GM19324 (cell line): ENCODE data around the gene PADI1.

ENCODE experiments used
- ATAC-seq: cut with Tn5 transposase; IDR thresholded peaks from one replicate; pipeline ENCODE4 v1.9.1; 2021; ENCODE audit warnings: mild to moderate bottlenecking, moderate library complexity; ENCODE audit not compliant: unreplicated experiment, low FRiP score

PADI1 gene

GRCh38 chr1:17265162-17265561, 60.2 kb downstream of the PADI1 start:
- ATAC-seq: no peak

GRCh38 chr1:17265950-17266349, 61.0 kb downstream of the PADI1 start:
- no peak for ATAC-seq

- ATAC-seq: no peak
These were observed 66.2 kb downstream of the PADI1 start for GRCh38 chr1:17270891-17271765.

- no peak for ATAC-seq
These were observed 67.1 kb downstream of the PADI1 start for GRCh38 chr1:17272066-17272465.

- ATAC-seq: no peak
These were observed 67.7 kb downstream of the PADI1 start for GRCh38 chr1:17272646-17273045.

- ATAC-seq: no peak
These were observed 68.2 kb downstream of the PADI1 start for GRCh38 chr1:17273096-17273495.

- ATAC-seq: no peak
These were observed 69.5 kb downstream of the PADI1 start for GRCh38 chr1:17274186-17275170.

GRCh38 chr1:17276568-17276967, 71.6 kb downstream of the PADI1 start:
- ATAC-seq: no peak

GRCh38 chr1:17277511-17278159, 72.7 kb downstream of the PADI1 start:
- no peak for ATAC-seq

GRCh38 chr1:17278996-17279830, 74.3 kb downstream of the PADI1 start:
- ATAC-seq: no peak

- no peak for ATAC-seq
These were observed 75.5 kb downstream of the PADI1 start for GRCh38 chr1:17280436-17280835.

GRCh38 chr1:17280894-17281293, 76.0 kb downstream of the PADI1 start:
- ATAC-seq: no peak

- ATAC-seq: no peak
These were observed 76.8 kb downstream of the PADI1 start for GRCh38 chr1:17281775-17282181.

- ATAC-seq: no peak
These were observed 77.9 kb downstream of the PADI1 start for GRCh38 chr1:17282836-17283235.

GRCh38 chr1:17286646-17287045, 81.7 kb downstream of the PADI1 start:
- no peak for ATAC-seq

- ATAC-seq: no peak
These were observed 82.3 kb downstream of the PADI1 start for GRCh38 chr1:17287130-17287776.

GRCh38 chr1:17289721-17290120, 84.8 kb downstream of the PADI1 start:
- no peak for ATAC-seq

- no peak for ATAC-seq
These were observed 85.6 kb downstream of the PADI1 start for GRCh38 chr1:17290553-17290952.
